Colonic mucosa (tissue), 4 donors: ENCODE measurements around the gene PALMD. TPM values are rescaled to one million over a fixed set of nuclear protein-coding genes. Genes with fewer than 3 reads are reported as not detected.

Experiments
- DNase-seq: peaks from one replicate; pipeline ENCODE4 v3.0.0-alpha.2; 2020
- H3K27ac ChIP-seq: fragments of 200-600 bp; one replicate; pipeline ENCODE4 v1.8.0; 2021
- H3K27me3 ChIP-seq: fragments of 200-600 bp; one replicate; pipeline ENCODE4 v1.8.0; 2021
- H3K36me3 ChIP-seq: fragments of 200-600 bp; one replicate; pipeline ENCODE4 v1.8.0; 2021
- H3K4me1 ChIP-seq: fragments of 200-600 bp; one replicate; pipeline ENCODE4 v1.8.0; 2021; ENCODE audit warnings: mild to moderate bottlenecking
- H3K4me3 ChIP-seq: fragments of 200-600 bp; one replicate; pipeline ENCODE4 v1.8.0; 2021
- H3K9ac ChIP-seq, 2 donors: one replicate each; pipeline ENCODE4 v1.7.0; 2013; ENCODE audit warnings: control low read depth in 2 of 2, low read depth in 2 of 2, low read length in 2 of 2
- H3K9me3 ChIP-seq: fragments of 200-600 bp; one replicate; pipeline ENCODE4 v1.8.0; 2021
- intact Hi-C: fragments of 100-400 bp; cut with DNase I; formaldehyde crosslinking; loops from one replicate; pipeline ENCODE4 v1.14.1; 2022
- total RNA-seq, 2 donors: library from RNA; stranded (reverse); fragmentation: NEBNext Ultra II Directional in 1 of 2; extraction: Animal tissue kit (Norgen Biotek cat#: 25700) in 1 of 2; gene quantifications; one replicate each; pipeline ENCODE4 v1.2.1, GENCODE V29; 2021
- TF ChIP-seq, protein P1 (sequence below): fragments of 200-600 bp; IDR thresholded peaks from one replicate; pipeline ENCODE4 v1.8.0; 2022; ENCODE audit warnings: antibody characterized with exemption, mild to moderate bottlenecking
- donor health status: healthy.
- donor health status: DM: no; HTN: no; CAD: no.
- donor health status: DM: no; HTN: no; CAD: no.

PALMD gene
- total RNA-seq, 2 donors from 2014 or later: 1.4 to 2.2 TPM

DNA sequence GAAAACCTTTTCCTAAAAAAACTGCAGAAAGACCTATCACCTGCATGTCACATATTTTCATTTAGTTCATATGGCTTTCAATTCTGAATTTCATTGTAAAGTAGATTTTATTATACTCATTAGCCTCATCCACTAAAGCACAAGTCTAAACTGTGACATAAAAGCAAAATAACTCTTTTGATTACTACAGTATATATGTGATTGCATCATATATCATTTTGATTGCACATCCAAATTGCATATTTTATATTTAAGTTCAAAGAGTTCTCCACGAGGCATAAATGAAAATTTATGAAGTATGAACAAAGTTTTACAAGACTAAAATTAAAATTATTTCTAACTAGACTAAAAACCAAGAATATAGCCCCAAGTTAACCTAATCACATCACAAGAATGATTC lies 19.3 kb downstream of the PALMD start:
- TF ChIP-seq, protein P1, sequence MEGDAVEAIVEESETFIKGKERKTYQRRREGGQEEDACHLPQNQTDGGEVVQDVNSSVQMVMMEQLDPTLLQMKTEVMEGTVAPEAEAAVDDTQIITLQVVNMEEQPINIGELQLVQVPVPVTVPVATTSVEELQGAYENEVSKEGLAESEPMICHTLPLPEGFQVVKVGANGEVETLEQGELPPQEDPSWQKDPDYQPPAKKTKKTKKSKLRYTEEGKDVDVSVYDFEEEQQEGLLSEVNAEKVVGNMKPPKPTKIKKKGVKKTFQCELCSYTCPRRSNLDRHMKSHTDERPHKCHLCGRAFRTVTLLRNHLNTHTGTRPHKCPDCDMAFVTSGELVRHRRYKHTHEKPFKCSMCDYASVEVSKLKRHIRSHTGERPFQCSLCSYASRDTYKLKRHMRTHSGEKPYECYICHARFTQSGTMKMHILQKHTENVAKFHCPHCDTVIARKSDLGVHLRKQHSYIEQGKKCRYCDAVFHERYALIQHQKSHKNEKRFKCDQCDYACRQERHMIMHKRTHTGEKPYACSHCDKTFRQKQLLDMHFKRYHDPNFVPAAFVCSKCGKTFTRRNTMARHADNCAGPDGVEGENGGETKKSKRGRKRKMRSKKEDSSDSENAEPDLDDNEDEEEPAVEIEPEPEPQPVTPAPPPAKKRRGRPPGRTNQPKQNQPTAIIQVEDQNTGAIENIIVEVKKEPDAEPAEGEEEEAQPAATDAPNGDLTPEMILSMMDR: no peak
- H3K4me3 ChIP-seq: no peak overlapping the region

DNA sequence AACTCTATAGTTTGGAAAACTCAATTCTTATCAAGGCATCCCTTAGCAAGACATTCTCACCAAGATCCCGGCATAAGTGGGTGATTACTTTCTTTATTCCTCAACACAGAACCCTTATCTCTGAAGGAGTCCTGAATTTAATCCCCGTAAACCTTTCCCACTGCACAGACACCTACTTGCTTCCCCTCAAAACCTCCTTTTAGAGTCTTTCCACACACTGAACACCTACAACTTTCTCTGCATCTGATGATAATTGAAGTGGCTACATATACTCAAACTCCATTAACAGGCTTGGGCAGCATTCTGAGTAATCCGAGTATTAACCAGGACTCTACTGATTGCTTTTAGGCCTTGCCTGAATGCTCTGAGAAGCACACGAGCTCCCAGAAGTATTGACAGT lies 23.5 kb downstream of the PALMD start:
- intact Hi-C loops: no loop called here
- Histone ChIP-seq H3K4me1 (no peaks in the 10 kb centered on the region), H3K27ac (no peak overlapping the region), H3K9ac (no peak overlapping the region), H3K36me3 (no peaks in the 10 kb centered on the region), H3K4me3 (no peak overlapping the region), H3K27me3 (no peaks in the 10 kb centered on the region), H3K9me3 (no peaks in the 10 kb centered on the region)
- TF ChIP-seq, protein P1: no peak
- no peak for DNase-seq

More for the DNA sequence above, 19.3 kb downstream of the PALMD start:
- no peaks in the 10 kb centered on the region for H3K9me3 ChIP-seq
- intact Hi-C loops: no loop called here
- no peaks in the 10 kb centered on the region for H3K27me3 ChIP-seq
- no peaks in the 10 kb centered on the region for H3K36me3 ChIP-seq
- no peak for DNase-seq
- H3K4me1 ChIP-seq: no peaks in the 10 kb centered on the region
- no peak overlapping the region for H3K9ac ChIP-seq
- H3K27ac ChIP-seq: no peak overlapping the region

DNA sequence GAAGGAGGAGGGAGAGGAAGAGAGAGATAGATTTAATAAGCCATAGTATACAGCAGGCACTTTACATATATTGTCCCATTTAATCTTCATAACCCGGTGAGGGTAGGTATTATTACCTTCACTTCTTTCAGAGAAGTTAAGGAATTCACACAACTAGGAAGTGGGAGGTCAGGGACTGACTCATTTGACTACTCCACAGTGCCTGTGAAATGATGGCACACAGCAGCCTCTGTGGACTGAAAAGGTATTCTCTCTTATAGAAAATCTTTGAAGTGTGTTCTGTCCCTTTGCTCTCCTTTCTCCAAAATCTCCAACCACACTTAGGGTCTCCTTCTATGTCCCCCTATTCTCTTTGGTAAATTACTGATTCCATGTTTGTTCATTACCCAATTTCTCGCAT lies 23.9 kb downstream of the PALMD start:
- DNase-seq: no peak
- no peaks in the 10 kb centered on the region for H3K27me3 ChIP-seq
- TF ChIP-seq, protein P1: no peak
- no peaks in the 10 kb centered on the region for H3K9me3 ChIP-seq
- no peak overlapping the region for H3K27ac ChIP-seq
- no peaks in the 10 kb centered on the region for H3K4me1 ChIP-seq
- intact Hi-C loops: no loop called here
- no peak overlapping the region for H3K9ac ChIP-seq
- H3K4me3 ChIP-seq: no peak overlapping the region
- no peaks in the 10 kb centered on the region for H3K36me3 ChIP-seq

DNA sequence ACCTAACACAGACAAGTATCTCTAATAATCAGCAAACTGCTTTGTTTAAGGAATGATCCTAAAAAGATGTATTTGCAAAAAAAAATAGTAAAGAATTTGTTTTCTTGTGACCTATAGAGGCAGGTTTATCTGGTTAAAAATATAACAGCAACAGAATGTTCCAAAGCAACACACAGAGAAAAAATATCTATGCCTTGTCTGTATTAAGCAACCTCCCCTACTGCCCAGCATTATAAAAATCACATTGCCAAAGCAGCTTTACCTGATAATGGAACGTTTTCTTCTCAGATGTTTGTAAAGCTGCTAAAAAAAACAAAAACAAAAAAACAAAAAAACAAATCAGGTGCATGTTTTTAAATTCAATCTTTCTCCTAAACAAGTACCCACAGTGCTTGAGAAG lies 24.7 kb downstream of the PALMD start:
- H3K9ac ChIP-seq: no peak overlapping the region
- TF ChIP-seq, protein P1: no peak
- no peaks in the 10 kb centered on the region for H3K36me3 ChIP-seq
- H3K27ac ChIP-seq: no peak overlapping the region
- H3K27me3 ChIP-seq: no peaks in the 10 kb centered on the region
- intact Hi-C loops: no loop called here
- no peak overlapping the region for H3K4me3 ChIP-seq
- no peaks in the 10 kb centered on the region for H3K9me3 ChIP-seq
- H3K4me1 ChIP-seq: no peaks in the 10 kb centered on the region
- DNase-seq: no peak

DNA sequence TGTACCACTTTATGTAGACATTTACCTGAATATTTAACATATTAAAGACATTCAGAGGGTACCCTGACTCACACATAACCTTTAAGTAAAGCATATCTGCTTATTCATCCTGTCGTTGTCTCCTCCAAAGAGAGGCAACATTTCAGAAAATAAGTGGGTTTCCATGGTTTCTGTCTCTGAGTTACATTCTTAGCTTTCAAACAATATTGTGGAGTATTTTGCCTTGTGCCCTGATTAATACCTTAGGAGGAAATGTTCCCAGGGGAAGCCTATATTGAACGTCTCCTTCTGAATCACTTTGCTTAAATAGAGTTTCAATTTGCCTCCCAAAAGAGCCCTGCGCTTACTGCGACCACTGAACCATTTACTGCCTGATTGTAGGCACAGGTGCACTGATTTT lies 26.1 kb downstream of the PALMD start:
- Histone ChIP-seq H3K4me3 (no peak overlapping the region), H3K9me3 (no peaks in the 10 kb centered on the region), H3K36me3 (no peaks in the 10 kb centered on the region), H3K9ac (no peak overlapping the region), H3K27me3 (no peaks in the 10 kb centered on the region), H3K4me1 (no peaks in the 10 kb centered on the region), H3K27ac (no peak overlapping the region)
- TF ChIP-seq, protein P1: no peak
- DNase-seq: no peak
- intact Hi-C loops: no loop called here
